ENCODE results near the gene SUCLG1.
"Not testable (repeated sequence)": the region's sequence is repeated elsewhere in the genome, so short reads cannot be mapped to it uniquely, and the experiment has no call there.

The SUCLG1 gene

DNA sequence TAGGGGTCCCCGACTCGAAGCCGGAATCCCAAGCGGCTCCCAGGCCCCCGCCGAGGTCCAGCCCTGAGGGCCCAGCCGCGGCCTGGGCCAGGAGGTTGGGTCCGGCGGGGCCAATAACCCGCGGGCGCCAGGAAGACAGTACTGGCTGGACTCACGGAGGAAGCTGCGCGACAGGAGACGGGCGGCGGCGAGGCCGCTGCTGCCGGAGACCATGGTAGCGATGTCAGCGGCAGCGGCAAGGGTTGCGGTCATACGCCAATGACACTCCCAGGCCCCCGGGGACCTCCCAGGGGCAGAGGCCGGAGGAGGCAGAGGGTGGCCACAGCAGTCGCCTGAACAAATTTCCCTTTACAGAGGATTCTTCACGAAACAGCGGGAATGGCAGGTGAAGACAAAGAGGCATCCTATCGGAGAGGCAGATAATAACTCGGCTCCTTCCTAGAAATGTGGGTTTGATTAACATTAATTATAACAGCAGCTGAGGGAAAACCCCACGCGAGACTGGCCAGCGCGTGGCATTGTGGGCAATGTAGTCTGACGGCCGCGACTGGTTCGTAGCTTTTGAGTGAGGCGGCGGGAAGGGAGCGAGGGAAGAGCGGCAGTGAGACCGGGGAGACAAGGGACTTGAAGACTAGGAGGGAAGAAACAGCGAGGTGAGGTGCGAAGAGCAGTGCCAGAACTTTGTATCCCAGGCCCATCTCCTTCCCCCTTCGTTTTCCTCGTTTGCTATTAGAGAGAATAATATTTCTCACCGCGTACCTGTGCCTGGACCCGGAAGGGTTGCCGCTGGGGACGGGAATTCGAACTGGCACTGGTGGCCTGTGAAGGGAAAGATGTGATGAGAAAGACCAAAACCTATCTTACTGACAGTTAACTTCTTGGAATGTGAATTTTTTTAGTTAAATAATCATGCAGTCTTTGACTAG is at the start of gene SUCLG1:
SUCLG1 (minus strand) TSS at position 263 of the 926 bp plus-strand sequence; CDS start at position 252, 11 bp downstream.
- peak; percentile 87 for DNase-seq (ENCODE audit: low spot score)

DNA sequence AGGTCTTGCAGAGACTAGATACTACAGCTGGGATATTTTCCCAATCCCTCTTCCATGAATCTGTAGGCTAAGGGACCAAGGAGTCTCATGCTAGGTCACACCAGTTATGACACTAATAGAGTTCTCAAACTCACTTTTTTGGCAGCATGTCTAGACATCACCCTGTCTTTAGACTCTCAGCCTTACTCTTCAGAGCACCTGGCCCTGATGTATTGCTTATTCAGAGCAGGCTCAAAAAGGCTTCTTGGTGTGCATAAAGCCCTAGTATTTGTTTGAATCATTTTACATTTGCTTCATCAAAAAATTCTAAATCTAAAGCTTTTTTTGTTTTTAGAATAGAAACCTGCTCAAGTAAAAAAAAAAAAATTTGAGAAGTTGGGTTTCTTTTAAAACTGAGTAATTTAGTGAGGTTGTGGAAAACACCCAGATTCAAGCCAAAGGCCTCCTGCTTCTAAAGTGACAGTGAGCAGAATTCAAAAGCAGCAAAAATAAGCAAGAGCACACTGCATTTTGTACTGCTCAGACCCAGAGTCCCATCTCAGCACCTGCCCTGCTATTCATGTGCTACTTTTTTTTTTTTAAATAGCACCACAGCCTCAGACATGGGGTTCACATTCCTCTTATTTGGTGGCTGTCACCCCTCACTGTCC is 39.2 kb upstream of the SUCLG1 start:
- DNase-seq (ENCODE audit: low spot score) = no peak

DNA sequence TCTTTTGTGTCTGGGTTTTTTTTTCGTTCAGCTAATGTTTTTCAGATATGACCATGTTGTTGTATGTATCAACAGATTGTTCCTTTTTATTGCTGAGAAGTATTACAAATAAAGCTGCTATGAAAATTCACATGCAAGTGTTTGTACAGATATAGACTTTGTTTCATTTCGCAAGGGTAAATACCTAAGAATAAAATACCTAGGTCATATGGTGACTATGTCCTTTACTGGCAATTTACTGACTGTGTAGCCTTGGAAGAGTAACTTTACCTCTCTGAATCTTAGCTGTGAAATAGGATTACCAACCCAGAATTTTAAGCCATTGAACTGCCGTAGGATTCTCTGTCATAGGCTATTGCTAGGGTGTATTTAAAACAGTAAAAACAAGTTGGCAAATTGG is 38.2 kb upstream of the SUCLG1 start:
- no peak for DNase-seq (ENCODE audit: low spot score)

DNA sequence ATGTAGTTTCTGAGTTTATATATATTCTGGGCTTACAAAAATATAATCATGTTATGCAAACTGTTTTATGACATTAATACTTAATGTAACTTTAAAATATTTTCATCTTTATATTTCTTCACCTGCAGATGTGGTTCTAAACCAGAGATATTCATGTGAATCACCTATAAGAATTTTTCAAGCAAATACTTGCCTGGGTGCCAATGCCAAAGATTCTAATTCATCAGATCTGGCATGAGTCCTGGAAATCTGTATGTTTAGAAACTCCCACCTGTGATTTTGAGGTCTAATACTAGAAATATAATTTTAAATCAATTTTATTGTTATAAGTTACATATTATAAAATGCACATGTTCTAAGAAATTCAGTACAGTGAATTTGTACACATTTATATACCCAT is 37.3 kb upstream of the SUCLG1 start:
- no peak for DNase-seq (ENCODE audit: low spot score)

DNA sequence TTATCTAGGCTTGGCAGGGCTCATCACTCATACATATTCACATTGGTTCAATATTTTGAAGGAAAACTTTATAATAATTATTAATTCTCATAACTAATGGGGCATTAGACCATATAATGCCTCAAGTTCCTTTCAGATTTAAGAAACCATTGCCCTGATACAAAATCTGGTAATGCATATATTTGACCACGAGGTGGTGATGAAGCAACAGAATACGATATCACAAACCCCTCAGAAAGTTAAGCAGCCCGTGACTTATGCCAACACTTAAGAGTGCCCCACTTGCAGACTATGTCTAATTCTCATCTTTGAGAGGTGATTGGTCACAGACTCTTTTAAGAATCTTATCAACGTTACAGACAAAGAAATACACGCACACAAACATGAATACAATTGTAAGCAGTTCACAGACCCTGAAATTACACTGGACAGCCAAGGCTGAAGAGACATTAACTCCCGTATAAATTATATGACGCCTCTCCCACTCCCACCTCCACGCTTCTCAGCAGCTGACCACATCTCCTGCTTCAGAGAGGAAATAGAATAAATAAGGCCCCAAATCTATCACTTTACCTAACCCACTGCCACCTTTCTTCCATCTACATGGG is 36.6 kb upstream of the SUCLG1 start:
- peak; percentile 21 for DNase-seq (ENCODE audit: low spot score)

DNA sequence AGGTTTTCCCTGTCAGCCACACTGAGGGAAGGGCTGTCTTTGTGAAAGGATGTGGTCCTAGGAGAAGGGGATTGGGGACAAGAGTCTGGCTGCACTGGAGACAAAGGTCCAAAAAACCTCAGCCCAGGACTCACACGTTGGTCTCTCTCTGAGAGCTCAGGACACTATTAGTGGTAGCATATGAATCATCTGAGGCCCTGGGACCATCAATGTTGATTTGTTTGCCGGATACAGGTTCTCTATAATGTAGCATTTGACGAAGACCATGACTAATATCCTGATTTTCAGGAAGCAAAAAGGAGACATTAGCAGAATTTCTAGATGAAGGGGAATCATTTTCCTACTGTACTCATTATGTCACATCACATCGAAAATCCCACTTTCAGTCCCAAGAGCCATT is 35.0 kb upstream of the SUCLG1 start:
- DNase-seq (ENCODE audit: low spot score) = no peak

DNA sequence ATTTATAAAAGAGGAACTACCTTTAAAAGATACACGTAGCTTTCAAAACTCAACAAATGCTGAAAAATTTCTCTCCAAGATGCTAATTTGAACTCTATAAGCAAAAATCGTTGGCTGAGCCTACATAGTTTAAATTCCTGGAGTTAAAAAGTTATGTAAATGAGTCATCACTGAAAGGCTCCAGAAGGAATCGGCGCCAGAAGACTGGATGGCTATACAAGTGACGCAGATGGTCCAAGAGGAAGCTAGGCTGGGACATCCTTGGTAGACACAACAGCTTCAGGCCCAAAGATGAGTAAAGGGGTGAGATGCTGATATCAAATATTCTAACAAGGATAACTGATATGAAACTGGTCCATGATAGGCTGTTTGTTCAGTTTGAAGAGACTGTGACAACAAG is 34.4 kb upstream of the SUCLG1 start:
- DNase-seq (ENCODE audit: low spot score) = no peak

DNA sequence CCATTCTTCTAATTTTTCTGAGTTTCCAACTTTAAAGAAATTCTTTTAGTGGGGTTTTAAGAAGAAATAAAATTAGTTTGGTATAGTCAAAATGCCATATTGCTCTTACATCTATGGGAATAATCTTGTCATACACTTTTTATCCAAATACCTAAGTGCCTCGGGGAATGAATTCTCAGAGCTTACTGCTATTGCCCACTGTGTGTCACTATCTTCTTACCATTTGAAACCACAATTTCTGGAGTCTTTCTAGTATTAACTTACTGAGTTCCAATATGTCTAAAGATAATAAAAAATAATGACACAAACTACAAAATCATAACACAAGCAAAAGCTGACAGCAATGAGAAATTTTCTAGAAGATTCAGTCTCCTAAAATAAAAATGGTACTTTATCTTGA is 33.5 kb upstream of the SUCLG1 start:
- no peak for DNase-seq (ENCODE audit: low spot score)

DNA sequence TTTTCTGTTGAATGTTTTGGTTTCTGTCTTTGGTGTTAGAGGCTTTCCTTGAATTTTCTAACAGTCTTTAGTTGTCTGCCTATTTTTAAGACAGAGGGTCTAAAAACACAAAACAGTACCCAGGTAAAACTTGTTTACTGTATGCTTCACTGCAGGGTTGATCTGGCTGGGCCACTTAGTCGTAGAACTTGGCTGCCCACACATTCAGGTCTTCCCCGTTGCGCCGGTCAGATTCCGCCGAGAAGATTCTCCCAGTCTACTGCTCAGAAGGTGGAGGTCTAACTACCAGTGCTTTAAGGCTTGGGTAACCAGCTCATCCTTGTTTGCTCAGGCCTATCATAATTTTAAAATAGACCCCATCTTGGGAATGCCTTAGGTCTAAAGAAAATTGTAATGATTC is 32.7 kb upstream of the SUCLG1 start:
- DNase-seq (ENCODE audit: low spot score) = no peak

DNA sequence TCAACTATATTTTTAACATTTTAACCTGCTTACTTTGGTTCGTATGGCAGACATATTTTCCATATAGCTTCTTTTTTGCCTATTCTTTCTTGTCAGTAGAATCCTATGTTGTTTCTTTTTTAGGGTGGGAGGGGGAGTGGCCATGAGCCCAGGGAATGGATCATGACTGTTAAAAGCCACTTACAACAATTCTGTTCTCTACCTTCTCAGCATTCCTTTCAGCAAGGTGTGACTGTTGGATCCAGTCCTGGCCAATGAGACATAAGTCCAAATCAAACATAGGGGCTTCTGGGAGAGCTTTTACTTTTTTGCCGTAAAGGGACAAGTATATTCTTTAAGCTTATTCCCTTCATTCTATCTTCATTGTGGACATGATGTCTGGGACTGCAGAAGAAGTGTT is 32.2 kb upstream of the SUCLG1 start:
- no peak for DNase-seq (ENCODE audit: low spot score)

DNA sequence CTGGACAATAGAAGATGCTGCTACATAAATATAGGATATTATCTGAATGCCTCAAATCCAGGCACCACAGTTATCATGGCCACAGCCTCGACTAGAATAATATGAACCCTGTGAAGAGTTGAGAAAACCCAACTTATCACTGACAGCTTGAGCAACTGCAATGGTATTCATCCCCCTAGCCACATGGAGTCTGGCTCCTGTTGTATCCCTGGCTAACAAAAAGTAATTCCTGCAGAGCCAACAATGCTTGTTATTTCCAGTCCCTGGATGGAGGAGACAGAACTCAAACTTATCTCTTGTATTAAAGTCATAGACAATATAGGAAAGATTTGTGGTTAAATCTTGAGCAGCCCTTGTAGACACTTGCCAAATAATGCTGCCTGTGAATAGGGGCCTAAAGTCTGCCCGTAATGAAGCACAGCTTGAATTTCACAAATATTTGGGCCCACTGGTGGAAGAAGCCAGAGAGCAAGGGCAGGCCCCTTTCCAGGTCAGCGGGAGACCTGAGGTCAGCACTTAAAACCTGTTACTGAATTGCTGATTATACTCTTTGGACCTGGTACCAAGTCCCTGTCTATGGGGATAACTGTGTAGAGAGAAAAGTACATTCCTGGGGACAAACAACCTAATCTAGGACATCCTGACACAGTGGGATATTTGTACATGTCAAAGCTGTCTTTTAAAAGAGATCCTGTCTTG is 28.4 kb upstream of the SUCLG1 start:
- DNase-seq (ENCODE audit: low spot score) = no peak

DNA sequence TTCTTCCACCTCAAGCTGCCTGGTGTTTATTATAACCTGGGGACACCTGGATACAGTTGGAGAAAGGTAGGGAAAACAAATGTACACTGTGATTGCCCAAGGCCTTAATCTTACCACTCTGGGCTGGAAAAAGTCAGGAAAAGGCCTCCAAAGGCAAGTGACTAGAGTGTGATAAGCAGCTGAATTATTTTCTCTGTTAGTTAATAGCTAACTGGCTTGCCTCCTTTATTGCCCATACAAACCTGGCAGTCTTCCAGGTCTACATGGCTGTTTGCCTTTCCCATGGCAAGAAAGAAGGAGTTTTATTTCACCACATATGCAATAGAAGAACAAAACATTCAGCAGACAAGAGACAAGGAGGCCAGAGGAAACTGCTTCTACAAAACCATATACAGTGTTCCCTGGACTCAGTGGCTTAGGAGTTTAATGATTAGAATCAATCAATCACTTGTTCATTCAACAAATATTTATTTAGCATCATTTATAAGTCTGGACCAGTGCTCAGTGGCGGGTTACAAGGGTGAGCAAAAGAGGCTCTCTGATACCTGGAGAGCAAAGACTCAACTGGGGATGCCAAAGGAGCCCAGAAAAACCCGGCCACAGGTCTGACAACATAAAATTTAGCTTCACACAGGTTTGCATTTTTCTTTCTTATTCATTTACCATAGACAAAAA is 27.5 kb upstream of the SUCLG1 start:
- no peak for DNase-seq (ENCODE audit: low spot score)

DNA sequence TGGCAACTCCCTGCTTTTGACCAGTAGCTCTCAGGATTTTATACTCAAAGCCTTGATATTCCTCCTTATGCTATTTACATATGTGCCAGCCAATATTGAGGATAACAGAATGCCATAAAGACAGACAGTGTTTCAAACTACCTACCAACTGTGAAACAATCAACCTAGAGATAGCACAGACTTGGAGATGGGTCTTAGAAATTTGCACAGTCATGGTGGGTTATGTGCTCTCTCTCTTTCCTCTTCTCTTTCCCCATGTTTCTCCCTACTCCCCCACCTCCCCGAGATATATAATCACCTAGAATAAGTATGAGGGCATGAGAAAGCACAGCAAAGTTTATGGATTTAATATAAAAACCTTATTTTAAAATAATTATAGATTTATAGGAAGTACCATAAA is 24.2 kb upstream of the SUCLG1 start:
- no peak for DNase-seq (ENCODE audit: low spot score)

DNA sequence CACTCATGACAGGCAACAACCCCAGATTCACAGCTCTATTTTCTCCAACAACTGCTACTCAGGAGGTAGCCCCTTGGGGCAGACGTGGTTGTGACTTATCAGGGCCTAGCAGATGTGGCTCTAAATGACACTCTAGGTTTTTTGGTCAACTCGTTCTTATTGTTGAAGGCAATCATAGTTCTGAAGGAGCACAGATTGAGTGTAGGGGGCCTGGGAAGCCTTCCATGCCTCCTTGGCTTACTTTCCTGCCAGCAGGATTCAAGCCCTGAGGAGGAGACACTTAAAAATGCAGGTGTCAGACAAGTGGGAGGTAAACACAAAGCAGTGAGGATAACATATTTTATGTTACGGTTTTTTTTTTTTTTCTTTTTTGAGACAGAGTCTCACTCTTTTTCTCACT is 23.5 kb upstream of the SUCLG1 start:
- DNase-seq (ENCODE audit: low spot score) = no peak

DNA sequence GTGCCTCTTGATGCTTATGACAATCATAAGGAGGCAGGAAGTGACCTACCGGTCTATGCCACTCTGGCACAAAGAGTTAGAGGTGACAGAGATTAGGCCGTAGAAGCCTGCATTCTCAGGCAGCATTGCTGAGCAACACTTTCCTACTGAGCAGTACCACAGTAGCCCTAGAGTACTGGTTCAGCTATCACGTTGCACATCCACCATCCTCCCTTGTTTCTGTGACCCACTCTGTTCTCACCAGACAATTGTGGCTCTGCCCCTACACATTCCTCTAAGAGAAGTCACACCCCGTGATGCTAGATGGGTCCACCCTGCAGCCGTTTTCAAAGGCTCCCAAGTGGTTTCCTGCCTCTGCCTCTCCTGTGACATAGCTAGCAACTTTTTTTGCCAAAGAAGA is 22.6 kb upstream of the SUCLG1 start:
- no peak for DNase-seq (ENCODE audit: low spot score)

DNA sequence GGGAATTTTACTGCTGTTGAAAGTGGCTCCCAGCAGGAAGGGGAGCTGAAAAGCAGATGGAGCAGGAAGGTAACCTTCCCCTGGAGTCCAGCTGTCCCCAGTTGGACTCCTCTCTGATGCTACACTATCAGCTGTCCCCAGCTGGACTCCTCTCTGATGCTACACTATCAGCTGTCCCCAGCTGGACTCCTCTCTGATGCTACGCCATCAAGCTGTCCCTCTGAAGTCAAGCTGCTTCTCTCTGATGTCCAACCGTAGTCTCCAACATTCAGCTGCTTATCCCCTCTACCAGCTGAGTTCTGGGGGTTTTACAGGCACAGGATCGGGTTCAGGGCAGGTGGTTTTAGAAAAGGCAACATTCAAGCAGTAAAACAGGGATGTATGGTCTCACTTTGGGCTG is 19.8 kb upstream of the SUCLG1 start:
- no peak for DNase-seq (ENCODE audit: low spot score)

DNA sequence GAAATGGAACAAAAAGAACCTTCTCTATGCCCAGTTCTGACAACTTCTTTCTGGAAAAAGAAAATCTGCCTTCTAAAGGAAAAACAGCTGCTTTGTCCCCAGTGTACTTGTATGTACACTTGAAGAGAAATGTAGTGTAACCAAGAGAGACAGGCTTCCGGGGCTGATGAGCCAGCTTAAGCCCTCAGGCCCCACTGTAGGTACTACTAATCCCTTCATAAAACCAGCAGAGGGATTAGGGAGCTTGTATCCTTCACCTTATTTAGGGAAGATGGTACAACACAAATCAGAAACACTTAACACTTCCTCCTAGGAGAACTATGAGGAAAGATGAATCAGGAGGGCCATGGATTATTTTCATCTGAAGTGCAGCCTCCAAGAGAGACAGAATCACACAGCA is 18.8 kb upstream of the SUCLG1 start:
- no peak for DNase-seq (ENCODE audit: low spot score)

DNA sequence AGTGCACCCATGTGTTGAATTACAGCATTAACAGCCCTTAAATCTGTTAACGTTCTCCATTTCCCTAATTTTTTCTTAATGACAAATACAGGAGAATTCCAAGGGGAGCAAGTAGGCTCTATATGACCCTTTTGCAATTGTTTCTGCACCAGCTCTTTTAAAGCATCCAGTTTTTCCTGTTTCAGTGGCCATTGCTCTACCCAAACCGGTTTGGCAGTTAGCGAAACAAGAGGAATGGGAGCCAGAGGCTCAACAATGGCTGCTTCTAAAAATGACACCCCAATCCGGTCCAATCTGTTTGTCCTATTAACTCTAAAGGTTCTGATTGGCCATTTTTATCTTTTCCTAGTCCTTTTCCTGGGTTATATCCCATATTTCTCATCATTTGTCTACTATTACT is 15.1 kb upstream of the SUCLG1 start:
- no peak for DNase-seq (ENCODE audit: low spot score)

DNA sequence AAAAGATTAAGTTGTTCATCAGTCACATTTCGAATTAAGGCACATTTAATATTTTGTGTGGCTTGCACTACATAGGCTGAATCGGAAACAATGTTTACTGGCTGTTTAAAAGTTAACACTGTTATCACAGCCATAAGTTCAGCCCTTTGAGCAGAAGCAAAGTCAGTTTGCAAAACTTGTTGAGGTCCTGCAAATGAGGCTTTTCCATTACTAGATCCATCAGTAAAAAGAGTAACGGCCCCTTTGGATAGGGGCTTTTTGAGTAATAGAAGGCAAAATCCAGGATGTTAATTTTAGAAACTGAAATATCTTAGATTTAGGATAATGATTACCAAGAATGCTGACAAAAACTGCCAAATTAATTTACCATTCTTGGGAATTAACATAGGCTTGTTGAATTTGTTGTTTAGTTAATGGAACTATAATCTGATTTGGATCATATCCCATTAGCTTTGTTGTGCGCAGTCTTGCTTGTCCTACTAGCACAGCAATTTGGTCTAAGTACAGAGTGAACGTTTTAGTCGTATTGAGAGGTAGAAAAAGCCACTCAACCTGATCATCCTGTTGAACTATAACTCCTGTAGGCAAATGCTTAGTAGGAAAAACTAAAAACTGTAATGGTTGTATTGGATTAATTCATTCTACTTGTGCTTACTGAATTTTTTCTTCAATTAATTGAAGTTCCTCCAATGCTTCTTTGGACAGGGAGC is 13.9 kb upstream of the SUCLG1 start:
- no peak for DNase-seq (ENCODE audit: low spot score)

DNA sequence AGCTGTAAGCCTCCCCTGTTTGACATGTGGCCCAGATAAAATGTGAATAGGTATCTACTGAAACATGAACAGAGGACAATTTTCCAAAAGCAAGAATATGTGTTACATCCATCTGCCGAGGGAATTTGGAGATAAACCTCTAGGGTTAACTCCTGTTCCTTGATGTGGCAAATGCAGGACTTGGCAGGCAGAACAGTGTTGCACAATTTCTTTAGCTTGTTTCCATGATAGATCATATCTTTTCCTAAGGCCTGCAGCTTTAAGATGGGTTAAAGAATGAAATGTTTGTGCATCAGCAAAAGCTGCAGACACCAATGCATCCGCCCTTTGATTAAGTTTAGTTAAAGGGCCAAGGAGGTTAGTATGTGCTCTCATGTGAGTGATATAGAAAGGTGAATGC is 13.3 kb upstream of the SUCLG1 start:
- not testable (repeated sequence) for DNase-seq (ENCODE audit: low spot score)

DNA sequence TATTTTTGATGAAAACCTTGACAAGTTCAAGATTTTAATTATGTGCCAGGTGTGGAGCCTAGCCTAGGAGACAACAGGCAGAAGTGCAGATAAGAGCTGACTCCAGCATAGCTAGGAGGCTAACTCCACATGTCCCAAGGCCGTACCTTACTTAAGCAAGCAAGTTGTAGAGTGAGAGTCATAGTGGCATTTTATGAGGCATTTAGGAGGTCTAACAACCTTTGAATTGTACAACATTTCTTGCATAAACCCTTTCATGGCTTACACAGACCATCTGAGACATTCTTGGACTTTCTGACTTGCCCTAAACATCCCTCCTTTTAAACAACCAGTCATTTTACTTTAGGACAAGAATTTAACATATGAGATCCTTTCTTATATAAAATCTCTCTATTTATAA is 8.3 kb upstream of the SUCLG1 start:
- no peak for DNase-seq (ENCODE audit: low spot score)
